HepG2 (cell line): ENCODE data around the gene TFDP2. TPM values are rescaled to one million over a fixed set of nuclear protein-coding genes. Genes with fewer than 3 reads are reported as not detected.

ENCODE experiments used
- ATAC-seq: fragments of 200-7000 bp; cut with Tn5 transposase; 3 replicates; pipeline ENCODE4 v1.9.1; 2020; ENCODE audit warnings: mild to moderate bottlenecking, moderate library complexity
- BruUV-seq: library from RNA; stranded (reverse); fragments of 400-500 nt; replicated peaks from 2 replicates; lab custom pipeline; 2021; lab: Mats Ljungman, UMichigan
- CTCF ChIA-PET: fragments of 300-600 bp; formaldehyde crosslinking; extraction: SDS; loops from one replicate; lab custom pipeline; 2021; ENCODE audit warnings: low total read pairs, inconsistent platforms, low intra/inter-chr PET ratio; lab: Yijun Ruan, JAX
- POLR2A ChIA-PET: fragments of 350-600 bp; sonication (Branson Sonifier 250); formaldehyde crosslinking; loops from one replicate; lab custom pipeline; 2020; ENCODE audit warnings: antibody characterized with exemption, inconsistent platforms; lab: Yijun Ruan, JAX
- DNase-seq: peaks from one replicate; pipeline ENCODE4 v3.0.0-alpha.2; 2015; ENCODE audit warnings: low spot score
- FAIRE-seq: peaks from 3 replicates; lab custom pipeline; 2011; peaks lifted over from hg19 to GRCh38; lab: Jason Lieb, UNC
- H2AFZ ChIP-seq: one replicate; pipeline ENCODE4 v1.6.1; 2011; ENCODE audit warnings: low read length, inconsistent platforms
- H3K27ac ChIP-seq: fragments of 300-600 bp; 3 replicates; pipeline ENCODE4 v1.8.0; 2011; ENCODE audit warnings: mixed run types, mild to moderate bottlenecking, mixed read lengths, low read length, inconsistent platforms; ENCODE audit not compliant: insufficient read depth; ENCODE audit errors: extremely low read length
- H3K27me3 ChIP-seq, 2 experiments: fragments of 200-600 bp in 1 of 2; 2 replicates in 1 of 2; 3 replicates in 1 of 2; pipeline versions ENCODE4 v1.6.0 to v1.8.0; 2011; ENCODE audit warnings: low read length in 2 of 2, mild to moderate bottlenecking in 2 of 2, moderate library complexity in 2 of 2, inconsistent platforms in 1 of 2; ENCODE audit not compliant: insufficient read depth in 2 of 2, control insufficient read depth in 1 of 2
- H3K36me3 ChIP-seq, 2 experiments: fragments of 200-600 bp in 1 of 2; replicated peaks in 1 of 2; 2 replicates in 1 of 2; 3 replicates in 1 of 2; pipeline versions ENCODE4 v1.5.1 to v1.8.0; 2011; ENCODE audit warnings: low read length in 2 of 2, inconsistent platforms in 1 of 2; ENCODE audit not compliant: insufficient read depth in 2 of 2, control insufficient read depth in 1 of 2
- H3K4me1 ChIP-seq: 2 replicates; pipeline ENCODE4 v1.5.1; 2012; ENCODE audit warnings: low read length, inconsistent platforms; ENCODE audit not compliant: insufficient read depth
- H3K4me2 ChIP-seq: 2 replicates; pipeline ENCODE4 v1.6.0; 2011; ENCODE audit warnings: low read depth, low read length, inconsistent platforms
- H3K4me3 ChIP-seq, 3 experiments: fragments of 200-600 bp in 1 of 3; sonication (generic), shearing (Covaris generic) in 1 of 3; replicated peaks in 1 of 3; 2 replicates each; pipeline ENCODE4 v1.5.1; 2011 to 2016; ENCODE audit warnings: low read length in 3 of 3, inconsistent platforms in 2 of 3, low read depth in 2 of 3, mild to moderate bottlenecking in 2 of 3, control low read depth in 1 of 3, mixed read lengths in 1 of 3; ENCODE audit not compliant: insufficient read depth in 1 of 3
- H3K79me2 ChIP-seq: one replicate; pipeline ENCODE4 v1.6.1; 2011; ENCODE audit warnings: low read length, inconsistent platforms; ENCODE audit not compliant: insufficient read depth
- H3K9ac ChIP-seq: 2 replicates; pipeline ENCODE4 v1.6.0; 2011; ENCODE audit warnings: mild to moderate bottlenecking, low read depth, low read length, inconsistent platforms; ENCODE audit not compliant: insufficient read depth
- H3K9me3 ChIP-seq: 2 replicates; pipeline ENCODE4 v1.5.1; 2012; ENCODE audit warnings: mild to moderate bottlenecking, low read length
- H4K20me1 ChIP-seq: 2 replicates; pipeline ENCODE4 v1.6.0; 2011; ENCODE audit warnings: inconsistent platforms, mild to moderate bottlenecking, low read length, moderate library complexity; ENCODE audit not compliant: insufficient read depth
- HOXA9 ChIP-seq: sonication (generic); formaldehyde crosslinking; IDR thresholded peaks from 2 replicates; pipeline ENCODE4 v1.8.1; 2022; ENCODE audit warnings: missing genetic modification reagents, mild to moderate bottlenecking, moderate library complexity, borderline replicate concordance
- KLF15 ChIP-seq: sonication (generic); formaldehyde crosslinking; IDR thresholded peaks from 2 replicates; pipeline ENCODE4 v1.8.1; 2023; ENCODE audit warnings: borderline replicate concordance, mild to moderate bottlenecking, inconsistent platforms, missing genetic modification reagents, mixed read lengths
- MLXIP ChIP-seq: sonication (generic); formaldehyde crosslinking; IDR thresholded peaks from 2 replicates; pipeline ENCODE4 v1.9.0; 2021; ENCODE audit warnings: missing genetic modification reagents, borderline replicate concordance
- RBAK ChIP-seq: sonication (generic); formaldehyde crosslinking; IDR thresholded peaks from 2 replicates; pipeline ENCODE4 v1.5.1; 2020; ENCODE audit warnings: mild to moderate bottlenecking, missing genetic modification reagents
- SMAD3 ChIP-seq: sonication (generic); formaldehyde crosslinking; IDR thresholded peaks from 2 replicates; pipeline ENCODE4 v1.4.0; 2020; ENCODE audit warnings: missing genetic modification reagents
- SOX6 ChIP-seq, 2 experiments: fragments of 450-650 bp in 1 of 2; sonication (generic) in 1 of 2; formaldehyde crosslinking in 1 of 2; IDR thresholded peaks; 2 replicates each; pipeline versions ENCODE4 v1.4.0 to v1.6.1; 2017 to 2020; ENCODE audit warnings: antibody characterized with exemption in 1 of 2, mild to moderate bottlenecking in 1 of 2, missing genetic modification reagents in 1 of 2
- TCF12 ChIP-seq, 2 experiments: fragments of 450-650 bp in 1 of 2; sonication (generic) in 1 of 2; formaldehyde crosslinking in 1 of 2; IDR thresholded peaks; 2 replicates each; pipeline versions ENCODE4 v1.6.1 to v1.8.0; 2017 to 2022; ENCODE audit warnings: antibody characterized with exemption in 1 of 2, mild to moderate bottlenecking in 1 of 2, missing genetic modification reagents in 1 of 2, moderate library complexity in 1 of 2
- ZBTB38 ChIP-seq: sonication (generic); formaldehyde crosslinking; IDR thresholded peaks from 2 replicates; pipeline ENCODE4 v1.5.1; 2020; ENCODE audit warnings: mild to moderate bottlenecking, missing genetic modification reagents
- ZMAT5 ChIP-seq: sonication (generic); formaldehyde crosslinking; IDR thresholded peaks from 2 replicates; pipeline ENCODE4 v1.5.0; 2020; ENCODE audit warnings: mild to moderate bottlenecking, low read depth, missing genetic modification reagents, borderline replicate concordance
- ZNF234 ChIP-seq: sonication (generic); formaldehyde crosslinking; conservative IDR thresholded peaks from 2 replicates; pipeline ENCODE4 v1.5.1; 2020; ENCODE audit warnings: mild to moderate bottlenecking, missing genetic modification reagents
- ZNF609 ChIP-seq: sonication (generic); formaldehyde crosslinking; IDR thresholded peaks from 2 replicates; pipeline ENCODE4 v1.4.0; 2020; ENCODE audit warnings: mild to moderate bottlenecking, missing genetic modification reagents, borderline replicate concordance
- ZNF777 ChIP-seq: sonication (generic); formaldehyde crosslinking; IDR thresholded peaks from 2 replicates; pipeline ENCODE4 v1.4.0; 2020; ENCODE audit warnings: missing genetic modification reagents
- ZSCAN20 ChIP-seq: sonication (generic); formaldehyde crosslinking; IDR thresholded peaks from 2 replicates; pipeline ENCODE4 v1.4.0; 2020; ENCODE audit warnings: missing genetic modification reagents, mild to moderate bottlenecking, borderline replicate concordance
- WGBS: methylation state at CpG from one replicate; pipeline ENCODE4 v1.1.6; 2017; ENCODE audit warnings: low lambda C conversion rate; 5-methylcytosine and 5-hydroxymethylcytosine counted together
- in situ Hi-C: cut with HindIII; loops from 2 replicates; pipeline ENCODE4 v1.10.0; 2017; ENCODE audit warnings: low pct_unique_long_range_greater_than_20kb; ENCODE audit not compliant: extremely low pct_ligation_motif_present
- intact Hi-C: fragments of 100-400 bp; cut with micrococcal nuclease; formaldehyde crosslinking; loops from one replicate; pipeline ENCODE4 v1.10.0; 2022; ENCODE audit not compliant: unreplicated experiment
- polyA plus RNA-seq, 8 experiments: library from polyadenylated mRNA; depleted of rRNA in 3 of 8; stranded (reverse) in 7 of 8; unstranded in 1 of 8; fragments of >200 nt; fragmentation: Illumina TruSeq in 4 of 8; extraction: Trizol in 4 of 8; gene quantifications; 2 replicates each; pipeline versions ENCODE4 v1.2.1 to v1.2.3, GENCODE V29; 2011 to 2016; ENCODE audit warnings: low read depth in 4 of 8, missing spikeins in 1 of 8, mixed read lengths in 1 of 8; ENCODE audit not compliant: insufficient read depth in 1 of 8
- total RNA-seq, 5 experiments: library from RNA; depleted of rRNA; stranded (reverse); fragments of >200 nt; fragmentation: Illumina TruSeq; extraction: Trizol; gene quantifications; 2 replicates each; pipeline ENCODE4 v1.2.3, GENCODE V29; 2016; ENCODE audit warnings: low read depth in 1 of 5

Gene TFDP2
- total and polyA plus RNA-seq, 2 of the 13 experiments (the other 11 are each of a cell fraction or from before 2014, with no cell fraction given) = 17.9 to 37.4 TPM

- TF ChIP-seq SOX6 (IDR thresholded peaks at IDR 0.05) (no peak), SOX6 (CRISPR knock-in tag; IDR thresholded peaks at IDR 0.05) (no peak), ZNF234 (CRISPR knock-in tag) (no peak), MLXIP (CRISPR knock-in tag) (no peak), ZNF777 (no peak), ZMAT5 (CRISPR knock-in tag) (no peak), ZSCAN20 (no peak), SMAD3 (CRISPR knock-in tag) (no peak), RBAK (CRISPR knock-in tag) (no peak)
Measured at GRCh38 chr3:141905129-141905528, 244.2 kb downstream of the TFDP2 start (continued).

- FAIRE-seq (no peak), DNase-seq (no peak), ATAC-seq (no peak)
- POLR2A ChIA-PET = no interaction called here
- Histone ChIP-seq H3K27me3 (no peaks in the 10 kb centered on the region), H2AFZ (no peak overlapping the region), H3K9me3 (peaks cover 11% of the 10 kb centered on the region; the same call in 1 of the 2 replicates), H3K4me3 (no peak overlapping the region), H3K79me2 (peaks cover 9% of the 10 kb centered on the region), H3K27ac (no peak overlapping the region), H3K9ac (no peak overlapping the region), H3K36me3 (peaks cover 11 to 36% of the 10 kb centered on the region in 2 experiments), H3K4me1 (no peaks in the 10 kb centered on the region), H3K4me2 (no peak overlapping the region), H4K20me1 (no peaks in the 10 kb centered on the region)
- in situ Hi-C loops = no loop called here
- no TSS peak for BruUV-seq
- 81% methylated on average over 4 of the region's 4 CpGs for WGBS
- CTCF ChIA-PET = no interaction called here
- intact Hi-C loops = no loop called here
- TF ChIP-seq HOXA9 (no peak), ZNF609 (CRISPR knock-in tag) (no peak), TCF12 (IDR thresholded peaks at IDR 0.05) (no peak), TCF12 (CRISPR knock-in tag; IDR thresholded peaks at IDR 0.05) (no peak), ZBTB38 (no peak), KLF15 (CRISPR knock-in tag) (no peak)
Measured at GRCh38 chr3:141904203-141904602, 245.1 kb downstream of the TFDP2 start.
